ENCODE measurements around the gene UCP2. TPM values are rescaled to one million over a fixed set of nuclear protein-coding genes. Genes with fewer than 3 reads are reported as not detected.
"Not testable (repeated sequence)": the region's sequence is repeated elsewhere in the genome, so short reads cannot be mapped to it uniquely, and the experiment has no call there.

UCP2 gene
- total RNA-seq, 2 experiments from 2014 or later, result 461 to 471 TPM

GRCh38 chr11:73988227-73988626 lies 5.6 kb upstream of the UCP2 start:
- intact Hi-C loops (cut with micrococcal nuclease), result no loop called here
- DNase-seq, result no peak
- H3K4me3 Mint-ChIP-seq, result no peak overlapping the region
- CTCF ChIA-PET, result no interaction called here
- H3K36me3 Mint-ChIP-seq, result no peaks in the 10 kb centered on the region
- peak overlapping the region; percentile 45 for H3K27ac Mint-ChIP-seq
- peaks cover 42% of the 10 kb centered on the region for H3K4me1 Mint-ChIP-seq (ENCODE audit: low read depth)
- POLR2A ChIA-PET, result no interaction called here
- H3K9me3 Mint-ChIP-seq, result no peaks in the 10 kb centered on the region
- no peaks in the 10 kb centered on the region for H3K27me3 Mint-ChIP-seq

GRCh38 chr11:73985661-73986060 lies 3.0 kb upstream of the UCP2 start:
- CTCF ChIA-PET; H3K4me3 Mint-ChIP-seq; H3K9me3 Mint-ChIP-seq; H3K27me3 Mint-ChIP-seq; intact Hi-C loops (cut with micrococcal nuclease); DNase-seq; H3K27ac Mint-ChIP-seq: not testable (repeated sequence)
- H3K36me3 Mint-ChIP-seq, result peaks cover 20% of the 10 kb centered on the region
- H3K4me1 Mint-ChIP-seq (ENCODE audit: low read depth), result peaks cover 23% of the 10 kb centered on the region
- POLR2A ChIA-PET, result interaction anchor here (0.6 kb wide), 1 partner anchor 9 kb away, joined by 4 read pairs; no protein-coding TSS in a partner anchor

- Mint-ChIP-seq H3K27ac (peak overlapping the region; percentile 97), H3K27me3 (no peaks in the 10 kb centered on the region), H3K36me3 (peaks cover 35% of the 10 kb centered on the region), H3K4me1 (ENCODE audit: low read depth) (peaks cover 35% of the 10 kb centered on the region), H3K4me3 (peak overlapping the region; percentile 91), H3K9me3 (no peaks in the 10 kb centered on the region)
- no peak for DNase-seq
- CTCF ChIA-PET, result interaction anchor here (0.7 to 1.7 kb wide), 4 partner anchors 11 to 27 kb away, joined by 3 to 10 read pairs (median 4); no protein-coding TSS in a partner anchor
- intact Hi-C loops (cut with micrococcal nuclease), result loop anchor here (1.0 to 5.0 kb wide), 7 partner anchors 11 to 413 kb away; partner anchors contain the start of genes C2CD3, COA4, MRPL48 and PAAF1
- POLR2A ChIA-PET, result interaction anchor here (0.6 to 6.8 kb wide), 8 partner anchors 11 to 334 kb away, joined by 3 to 95 read pairs (median 8); partner anchors contain the start of genes C2CD3 and PPME1
Measured at GRCh38 chr11:73983741-73984538, 1.3 kb upstream of the UCP2 start.

- peaks cover 43% of the 10 kb centered on the region for H3K36me3 Mint-ChIP-seq
- ChIA-PET POLR2A (interaction anchor here (0.7 to 6.8 kb wide), 17 partner anchors 8 to 188 kb away, joined by 3 to 98 read pairs (median 8); partner anchors contain the start of genes C2CD3, PPME1 and UCP3), CTCF (interaction anchor here (0.6 to 1.7 kb wide), 6 partner anchors 11 to 35 kb away, joined by 3 to 10 read pairs (median 4); no protein-coding TSS in a partner anchor)
- no peaks in the 10 kb centered on the region for H3K27me3 Mint-ChIP-seq
- peaks cover 43% of the 10 kb centered on the region for H3K4me1 Mint-ChIP-seq (ENCODE audit: low read depth)
- intact Hi-C loops (cut with micrococcal nuclease), result loop anchor here (1.0 to 5.0 kb wide), 7 partner anchors 12 to 414 kb away; partner anchors contain the start of genes C2CD3, COA4, MRPL48 and PAAF1
- H3K9me3 Mint-ChIP-seq, result no peaks in the 10 kb centered on the region
- H3K27ac Mint-ChIP-seq, result peak overlapping the region; percentile 97
- H3K4me3 Mint-ChIP-seq, result peak overlapping the region; percentile 91
- DNase-seq, result peak; percentile 97
Measured at GRCh38 chr11:73982990-73983740, 522 bp upstream of the UCP2 start.

GRCh38 chr11:73981051-73981805 lies 1.4 kb downstream of the UCP2 start:
- Mint-ChIP-seq H3K27ac (peak overlapping the region; percentile 97), H3K4me3 (peak overlapping the region; percentile 91), H3K4me1 (ENCODE audit: low read depth) (peaks cover 62% of the 10 kb centered on the region), H3K36me3 (peaks cover 61% of the 10 kb centered on the region), H3K27me3 (no peaks in the 10 kb centered on the region), H3K9me3 (no peaks in the 10 kb centered on the region)
- ChIA-PET POLR2A (interaction anchor here (0.6 to 6.8 kb wide), 19 partner anchors 9 to 193 kb away, joined by 3 to 98 read pairs (median 10); partner anchors contain the start of genes C2CD3 and PPME1), CTCF (interaction anchor here (0.6 to 2.5 kb wide), 15 partner anchors 9 to 275 kb away, joined by 3 to 11 read pairs (median 4); partner anchors contain the start of gene UCP3)
- DNase-seq, result no peak
- intact Hi-C loops (cut with micrococcal nuclease), result loop anchor here (2.0 to 5.0 kb wide), 6 partner anchors 16 to 416 kb away; partner anchors contain the start of genes COA4, MRPL48, PAAF1 and PGM2L1

- H3K4me3 Mint-ChIP-seq, result peak overlapping the region; percentile 91
- POLR2A ChIA-PET, result interaction anchor here (1.0 to 6.8 kb wide), 16 partner anchors 8 to 191 kb away, joined by 3 to 98 read pairs (median 11); partner anchors contain the start of genes C2CD3, PPME1 and UCP3
- intact Hi-C loops (cut with micrococcal nuclease), result loop anchor here (1.0 to 5.0 kb wide), 8 partner anchors 10 to 417 kb away; partner anchors contain the start of genes COA4, MRPL48, PAAF1 and PGM2L1
Measured at GRCh38 chr11:73980001-73980961, 2.4 kb downstream of the UCP2 start.

GRCh38 chr11:73978576-73979086 lies 4.0 kb downstream of the UCP2 start:
- Mint-ChIP-seq H3K4me3 (peak overlapping the region; percentile 60), H3K4me1 (ENCODE audit: low read depth) (peaks cover 72% of the 10 kb centered on the region), H3K36me3 (peaks cover 84% of the 10 kb centered on the region), H3K9me3 (no peaks in the 10 kb centered on the region), H3K27ac (peak overlapping the region; percentile 97), H3K27me3 (no peaks in the 10 kb centered on the region)
- ChIA-PET CTCF (interaction anchor here (0.7 to 2.5 kb wide), 2 partner anchors 15 to 27 kb away, joined by 3 to 5 read pairs; no protein-coding TSS in a partner anchor), POLR2A (interaction anchor here (0.9 to 6.8 kb wide), 8 partner anchors 7 to 412 kb away, joined by 3 to 98 read pairs (median 13); no protein-coding TSS in a partner anchor)
- DNase-seq, result no peak
- intact Hi-C loops (cut with micrococcal nuclease), result no loop called here

More at GRCh38 chr11:73980001-73980961, 2.4 kb downstream of the UCP2 start:
- Mint-ChIP-seq H3K27ac (peak overlapping the region; percentile 97), H3K36me3 (peaks cover 70% of the 10 kb centered on the region), H3K9me3 (no peaks in the 10 kb centered on the region), H3K4me1 (ENCODE audit: low read depth) (peaks cover 66% of the 10 kb centered on the region), H3K27me3 (no peaks in the 10 kb centered on the region)
- DNase-seq, result peak; percentile 86
- CTCF ChIA-PET, result interaction anchor here (0.6 to 2.5 kb wide), 15 partner anchors 10 to 276 kb away, joined by 3 to 11 read pairs (median 4); partner anchors contain the start of gene UCP3

- intact Hi-C loops (cut with micrococcal nuclease), result no loop called here
- no peak for DNase-seq
- Mint-ChIP-seq H3K27ac (peak overlapping the region; percentile 97), H3K36me3 (peaks cover 85% of the 10 kb centered on the region), H3K27me3 (no peaks in the 10 kb centered on the region), H3K4me3 (peak overlapping the region; percentile 14), H3K4me1 (ENCODE audit: low read depth) (peaks cover 77% of the 10 kb centered on the region), H3K9me3 (no peaks in the 10 kb centered on the region)
- POLR2A ChIA-PET, result interaction anchor here (0.9 to 6.8 kb wide), 4 partner anchors 6 to 34 kb away, joined by 4 to 98 read pairs (median 46); no protein-coding TSS in a partner anchor
- CTCF ChIA-PET, result no interaction called here
Measured at GRCh38 chr11:73977856-73978519, 4.7 kb downstream of the UCP2 start.

- Mint-ChIP-seq H3K27me3 (no peaks in the 10 kb centered on the region), H3K27ac (peak overlapping the region; percentile 51), H3K4me1 (ENCODE audit: low read depth) (peaks cover 86% of the 10 kb centered on the region), H3K36me3 (peaks cover 76% of the 10 kb centered on the region), H3K4me3 (no peak overlapping the region), H3K9me3 (no peaks in the 10 kb centered on the region)
- ChIA-PET POLR2A (interaction anchor here (1.3 to 2.5 kb wide), 2 partner anchors 35 to 49 kb away, joined by 3 to 9 read pairs; no protein-coding TSS in a partner anchor), CTCF (interaction anchor here (0.8 kb wide), 1 partner anchor 55 kb away, joined by 4 read pairs; no protein-coding TSS in a partner anchor)
- intact Hi-C loops (cut with micrococcal nuclease), result no loop called here
- DNase-seq, result no peak
Measured at GRCh38 chr11:73976451-73977151, 6.0 kb downstream of the UCP2 start.

Data from activated CD4-positive, alpha-beta memory T cell treated with anti-CD3 and anti-CD28 coated beads for 36 hours (primary cell).